ENCODE measurements around the gene NFKB2.

NFKB2 gene

GRCh38 chr10:102394801-102395399, 605 bp upstream of the NFKB2 start:
- no peak for DNase-seq (ENCODE audit: low read depth)

GRCh38 chr10:102396317-102396650, 779 bp downstream of the NFKB2 start:
- no peak for DNase-seq (ENCODE audit: low read depth)

- no peak for DNase-seq (ENCODE audit: low read depth)
These were observed 1.2 kb downstream of the NFKB2 start for GRCh38 chr10:102396730-102397151.

GRCh38 chr10:102397222-102398171, 2.0 kb downstream of the NFKB2 start:
- DNase-seq (ENCODE audit: low read depth), result no peak

- DNase-seq (ENCODE audit: low read depth), result no peak
These were observed 2.9 kb downstream of the NFKB2 start for GRCh38 chr10:102398172-102399020.

- DNase-seq (ENCODE audit: low read depth), result no peak
These were observed 3.9 kb downstream of the NFKB2 start for GRCh38 chr10:102399217-102400021.

- DNase-seq (ENCODE audit: low read depth), result no peak
These were observed 4.6 kb downstream of the NFKB2 start for GRCh38 chr10:102400076-102400475.

GRCh38 chr10:102400598-102401341, 5.3 kb downstream of the NFKB2 start:
- no peak for DNase-seq (ENCODE audit: low read depth)

- no peak for DNase-seq (ENCODE audit: low read depth)
These were observed 5.8 kb downstream of the NFKB2 start for GRCh38 chr10:102401342-102401654.

GRCh38 chr10:102401735-102402511, 6.4 kb downstream of the NFKB2 start:
- no peak for DNase-seq (ENCODE audit: low read depth)

GRCh38 chr10:102402512-102402896, 7.0 kb downstream of the NFKB2 start:
- DNase-seq (ENCODE audit: low read depth), result no peak

- no peak for DNase-seq (ENCODE audit: low read depth)
These were observed 7.6 kb downstream of the NFKB2 start for GRCh38 chr10:102403115-102403514.

- no peak for DNase-seq (ENCODE audit: low read depth)
These were observed 9.0 kb downstream of the NFKB2 start for GRCh38 chr10:102404361-102405107.

- DNase-seq (ENCODE audit: low read depth), result no peak
These were observed 9.6 kb downstream of the NFKB2 start for GRCh38 chr10:102405108-102405571.

GRCh38 chr10:102405632-102406031, 10.1 kb downstream of the NFKB2 start:
- DNase-seq (ENCODE audit: low read depth), result no peak

GRCh38 chr10:102406815-102407214, 11.3 kb downstream of the NFKB2 start:
- DNase-seq (ENCODE audit: low read depth), result no peak

GRCh38 chr10:102407425-102408130, 12.1 kb downstream of the NFKB2 start:
- no peak for DNase-seq (ENCODE audit: low read depth)

GRCh38 chr10:102408131-102408727, 12.7 kb downstream of the NFKB2 start:
- DNase-seq (ENCODE audit: low read depth), result no peak
